Measurements from ENCODE around the gene PIGQ.

PIGQ gene

DNA sequence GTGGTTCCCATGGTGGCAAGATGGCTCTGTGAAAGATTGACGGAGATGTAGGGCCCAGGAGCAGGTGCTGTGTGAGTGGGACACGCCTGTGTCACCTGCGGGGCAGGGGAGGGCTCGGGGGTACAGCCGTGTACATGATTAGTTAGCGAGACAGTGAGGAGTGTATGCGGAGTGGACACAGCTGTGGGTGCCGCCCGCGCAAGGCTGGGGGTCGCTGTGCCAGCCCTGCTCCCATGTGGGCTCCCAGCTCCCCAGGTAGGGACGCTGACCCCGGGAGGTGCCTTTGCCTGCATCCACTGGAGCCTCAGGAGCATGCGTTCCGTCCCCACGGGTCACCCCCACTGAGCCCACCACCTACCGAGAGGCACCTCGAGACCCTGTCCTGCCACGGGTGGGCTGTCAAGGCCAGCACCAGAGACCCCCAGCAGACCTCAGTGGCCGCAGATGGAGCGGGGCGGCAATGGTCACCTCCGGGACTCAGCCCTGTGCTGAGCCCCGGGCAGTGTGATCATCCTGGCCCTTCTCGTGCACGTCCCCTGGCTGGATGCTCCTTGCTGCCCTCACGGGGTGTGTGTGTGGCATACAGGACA lies 34.8 kb upstream of the PIGQ start:
- DNase-seq: no peak

DNA sequence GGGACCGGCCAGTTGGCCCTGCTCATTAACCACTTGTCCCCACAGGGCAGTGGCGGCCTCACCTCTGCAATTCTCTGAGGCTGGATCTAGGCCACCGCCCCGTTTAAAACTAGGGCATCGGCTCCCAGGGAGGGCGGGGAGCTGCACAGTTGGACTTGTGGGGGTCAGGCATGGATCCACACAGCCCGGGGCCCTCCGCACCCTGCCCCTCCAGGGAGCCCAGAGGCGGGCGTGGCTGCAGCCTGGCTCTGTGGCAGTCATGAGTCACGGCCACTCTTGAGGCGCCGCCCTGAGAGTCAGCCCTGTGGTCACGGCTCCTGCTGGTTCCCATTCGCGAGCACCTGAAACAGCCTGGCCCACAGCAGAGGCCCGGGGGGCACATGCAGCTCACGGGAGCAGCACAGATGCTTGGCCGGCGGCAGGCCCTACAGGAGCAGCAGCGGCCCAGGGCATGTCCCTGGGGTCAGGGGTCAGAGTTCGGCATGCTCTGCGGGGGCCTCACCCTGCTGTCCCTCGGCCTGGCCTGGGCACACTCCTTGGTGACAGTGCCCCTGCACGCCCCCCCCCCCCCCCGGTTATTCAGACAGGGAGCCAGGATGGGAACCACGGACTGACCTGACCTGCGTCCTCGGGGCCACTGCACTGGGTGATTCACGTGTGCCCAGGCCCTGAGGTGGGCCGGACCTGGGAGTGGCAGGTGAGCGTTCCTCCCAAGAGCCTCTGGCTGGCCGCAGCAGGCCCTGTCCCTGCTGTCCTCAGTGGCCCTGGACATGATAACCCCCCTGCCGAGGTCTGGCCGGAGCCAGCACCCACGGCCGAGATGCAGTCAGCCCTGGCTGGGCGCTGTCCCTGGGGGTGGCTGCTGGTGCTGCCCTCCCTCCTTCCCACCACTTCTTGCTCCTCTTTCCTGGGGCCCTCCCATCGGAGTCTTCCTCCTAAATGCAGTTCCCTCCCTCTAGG lies 34.0 kb upstream of the PIGQ start:
- DNase-seq: no peak

DNA sequence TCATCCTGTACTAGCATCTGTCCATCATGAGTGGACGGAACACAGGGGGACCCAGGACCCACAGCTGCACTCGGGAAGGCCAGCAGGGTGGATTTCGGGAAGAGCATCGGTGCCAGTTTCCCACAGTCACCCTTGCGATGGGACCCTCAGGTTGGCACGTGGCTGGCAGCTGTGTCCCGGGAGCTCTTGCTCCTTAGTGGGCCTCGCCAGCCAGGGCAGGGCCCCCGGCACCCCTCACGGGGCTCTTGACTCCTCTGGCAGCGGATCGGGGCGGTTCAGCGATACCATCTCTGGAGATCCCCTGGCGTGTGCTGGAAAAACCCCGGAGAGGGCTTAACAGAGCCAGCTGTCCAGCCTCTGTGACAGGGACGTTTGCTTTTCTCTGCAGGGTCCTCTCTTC lies 33.0 kb upstream of the PIGQ start:
- DNase-seq: no peak

DNA sequence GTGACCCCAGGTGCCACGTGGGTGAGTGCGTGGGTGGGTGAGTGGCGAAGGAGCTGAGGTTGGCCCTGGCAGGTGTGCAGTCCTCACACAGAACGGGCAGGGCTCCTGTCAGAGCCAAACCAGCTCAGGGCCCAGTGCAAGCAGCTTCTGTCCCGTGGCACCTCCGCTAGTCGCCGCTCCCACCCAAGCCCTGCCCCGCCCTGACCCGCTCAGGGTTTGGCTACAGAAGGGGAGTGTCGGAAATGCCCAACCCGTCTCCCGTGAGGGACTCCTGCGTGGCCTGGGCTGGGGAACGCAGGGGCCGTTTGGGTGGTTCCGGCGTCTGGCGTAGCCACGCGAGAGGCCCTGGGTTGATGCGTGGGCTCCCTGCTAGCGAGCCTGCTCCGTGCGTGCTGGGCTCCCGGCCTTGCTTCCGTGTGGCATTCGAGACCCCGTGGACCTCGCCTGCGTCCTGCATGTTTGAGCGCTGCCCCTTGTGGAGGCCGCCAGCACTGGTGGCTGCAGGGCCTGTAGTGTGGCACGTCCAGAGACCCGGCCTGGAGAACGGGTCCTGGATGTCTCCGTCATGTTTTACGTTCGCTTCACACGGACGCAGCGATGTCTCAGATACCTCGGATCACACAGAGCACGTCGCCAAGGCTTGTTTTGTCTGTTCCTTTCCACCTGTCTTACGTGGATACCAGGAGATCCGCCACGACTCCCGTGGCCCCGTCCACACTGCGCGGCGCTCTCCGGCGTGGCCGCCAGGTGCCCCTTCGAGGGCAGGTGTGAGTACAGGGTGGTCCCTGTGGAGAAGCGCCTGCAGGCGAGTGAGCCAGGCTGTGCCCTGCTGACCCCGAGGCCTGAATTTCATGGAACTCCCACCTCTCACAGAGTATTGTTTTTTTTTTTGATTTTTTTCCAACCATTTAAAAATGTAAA lies 32.1 kb upstream of the PIGQ start:
- no peak for DNase-seq

DNA sequence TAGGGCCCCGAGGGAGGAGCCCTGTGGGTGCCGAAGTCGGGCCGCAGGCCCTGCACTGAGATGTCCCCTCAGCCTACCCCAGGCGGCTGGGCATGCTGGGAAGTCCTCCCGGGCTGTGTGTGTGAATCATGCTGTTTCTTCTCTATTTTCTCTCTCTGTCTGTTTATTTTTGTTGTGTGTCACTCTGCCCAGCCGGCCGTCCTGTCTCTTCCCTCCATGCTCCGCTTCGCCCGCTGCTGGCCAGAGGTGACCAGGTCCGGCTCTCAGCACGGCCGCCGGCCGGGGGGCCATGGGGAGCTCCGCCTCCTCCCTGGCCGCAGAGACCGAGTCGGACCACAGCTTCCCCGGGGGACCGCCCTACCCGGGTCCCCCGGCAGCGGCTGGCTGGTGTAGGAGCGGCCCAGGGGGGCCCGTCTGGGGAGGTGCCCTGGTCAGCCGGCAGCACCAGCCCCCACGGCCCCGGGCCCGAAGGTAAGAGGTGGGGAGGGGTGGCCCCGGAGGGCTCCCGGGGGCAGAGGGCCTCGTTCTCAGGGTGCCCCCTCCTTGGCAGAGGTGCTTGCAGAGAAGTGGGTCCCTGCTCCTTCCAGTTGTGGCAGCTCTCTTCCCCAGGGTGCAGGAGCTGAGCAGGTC lies 29.8 kb upstream of the PIGQ start:
- no peak for DNase-seq

DNA sequence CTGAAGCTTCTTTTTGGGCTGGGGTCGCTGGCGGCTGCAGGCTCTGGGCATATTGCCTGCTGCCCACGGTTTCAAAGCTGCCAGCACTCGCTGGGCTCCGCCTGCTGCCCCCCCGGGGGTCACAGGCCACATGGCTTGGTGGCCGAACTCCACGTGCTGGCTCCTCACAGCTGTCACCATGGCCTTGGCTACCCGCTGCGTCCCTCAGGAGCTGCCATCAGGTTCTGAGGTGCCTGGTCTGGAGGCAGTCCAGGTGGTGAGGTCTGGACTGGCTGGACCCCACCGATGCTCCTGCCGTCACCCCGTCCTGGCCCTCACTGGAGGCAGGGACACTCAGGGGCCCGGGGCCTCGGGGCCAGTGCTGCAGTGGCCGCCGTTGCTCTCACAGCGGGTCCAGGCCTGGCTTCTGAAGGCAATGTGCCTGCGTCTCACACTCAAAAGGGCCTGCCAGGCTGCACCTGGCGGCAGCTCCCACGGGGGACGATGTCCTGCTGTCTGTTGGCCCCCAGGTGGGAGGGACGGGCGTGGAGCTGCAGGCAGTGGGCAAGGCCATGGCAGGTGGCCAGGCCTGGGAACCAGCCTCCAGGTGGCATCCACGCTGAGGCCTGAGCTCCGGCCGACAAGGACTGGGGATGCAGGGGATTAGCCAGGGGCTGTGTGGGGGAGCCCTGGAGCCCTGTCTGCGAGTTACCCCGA lies 29.0 kb upstream of the PIGQ start:
- no peak for DNase-seq

DNA sequence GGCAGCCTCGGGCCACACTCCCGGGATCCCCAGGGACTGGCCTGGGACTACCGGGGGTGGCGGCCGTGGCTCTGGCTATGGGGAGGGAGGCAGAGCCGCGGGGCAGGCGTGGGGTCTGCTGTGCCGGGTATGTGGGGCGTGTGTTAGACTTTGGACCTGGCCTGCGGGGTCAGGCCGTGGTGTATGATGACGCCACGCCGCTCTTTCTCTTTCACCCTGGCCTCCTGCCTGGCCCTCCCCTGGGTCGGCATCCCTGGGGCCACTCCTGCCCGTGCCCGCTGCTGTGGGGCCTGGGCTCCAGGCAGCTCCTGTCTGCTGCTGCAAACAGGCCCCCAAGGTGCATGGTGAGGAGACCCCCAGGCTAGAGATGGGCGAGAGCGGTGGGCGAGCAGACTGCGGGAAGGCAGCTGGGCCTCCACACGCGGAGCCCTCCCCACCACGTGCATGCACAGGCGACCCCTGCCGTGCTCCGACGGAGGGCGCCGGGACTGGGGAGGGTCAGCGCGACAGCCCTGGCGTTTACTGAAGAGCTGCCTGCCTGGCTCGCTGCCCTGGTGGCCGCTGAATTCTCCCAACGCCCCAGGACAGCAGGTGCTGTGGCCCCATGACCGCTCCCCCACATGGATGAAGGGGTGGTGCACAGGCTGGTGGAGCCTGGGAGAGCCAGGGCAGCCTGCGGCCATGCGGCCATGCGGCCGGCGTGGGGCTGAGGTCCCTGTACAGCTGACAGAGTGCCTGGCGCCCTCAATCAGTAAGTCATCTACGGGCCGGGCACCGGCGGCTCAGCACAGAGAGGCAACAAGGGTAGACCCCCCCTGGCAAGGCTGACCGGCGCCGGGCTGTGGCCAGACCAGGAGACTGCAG lies 26.2 kb upstream of the PIGQ start:
- no peak for DNase-seq

DNA sequence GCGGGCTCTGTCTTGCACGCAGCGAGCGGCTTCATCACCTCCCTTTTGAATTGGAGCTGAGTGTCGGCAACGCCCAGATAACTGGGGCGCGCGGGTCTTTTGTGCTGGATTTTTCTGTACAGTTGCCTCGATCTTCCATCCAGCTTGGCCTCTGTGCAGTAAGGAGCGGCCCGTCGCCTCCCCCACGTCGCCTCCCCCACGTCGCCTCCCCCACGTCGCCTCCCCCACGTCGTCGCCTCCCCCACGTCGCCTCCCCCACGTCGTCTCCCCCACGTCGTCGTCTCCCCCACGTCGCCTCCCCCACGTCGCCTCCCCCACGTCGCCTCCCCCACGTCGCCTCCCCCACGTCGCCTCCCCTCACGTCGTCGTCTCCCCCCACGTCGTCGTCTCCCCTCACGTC lies 25.3 kb upstream of the PIGQ start:
- no peak for DNase-seq

DNA sequence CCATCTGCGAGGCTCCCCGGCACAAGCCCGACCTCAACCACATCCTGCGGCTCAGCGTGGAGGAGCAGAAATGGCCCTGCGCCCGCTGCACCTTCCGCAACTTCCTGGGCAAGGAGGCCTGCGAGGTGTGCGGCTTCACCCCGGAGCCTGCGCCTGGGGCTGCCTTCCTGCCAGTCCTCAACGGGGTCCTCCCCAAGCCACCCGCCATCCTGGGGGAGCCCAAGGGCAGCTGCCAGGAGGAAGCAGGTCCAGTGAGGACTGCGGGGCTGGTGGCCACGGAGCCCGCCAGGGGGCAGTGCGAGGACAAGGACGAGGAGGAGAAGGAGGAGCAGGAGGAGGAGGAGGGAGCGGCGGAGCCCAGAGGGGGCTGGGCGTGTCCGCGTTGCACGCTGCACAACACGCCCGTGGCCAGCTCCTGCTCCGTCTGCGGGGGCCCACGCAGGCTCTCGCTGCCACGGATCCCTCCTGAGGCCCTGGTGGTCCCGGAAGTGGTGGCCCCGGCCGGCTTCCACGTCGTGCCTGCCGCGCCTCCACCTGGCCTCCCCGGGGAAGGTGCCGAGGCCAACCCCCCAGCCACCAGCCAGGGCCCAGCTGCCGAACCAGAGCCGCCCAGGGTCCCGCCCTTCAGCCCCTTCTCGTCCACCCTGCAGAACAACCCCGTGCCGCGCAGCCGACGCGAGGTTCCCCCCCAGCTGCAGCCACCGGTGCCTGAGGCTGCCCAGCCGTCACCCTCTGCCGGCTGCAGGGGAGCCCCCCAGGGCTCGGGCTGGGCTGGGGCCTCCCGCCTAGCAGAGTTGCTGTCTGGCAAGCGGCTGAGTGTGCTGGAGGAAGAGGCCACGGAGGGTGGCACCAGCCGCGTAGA lies 22.6 kb upstream of the PIGQ start:
- peak; percentile 51 to 56 for DNase-seq

DNA sequence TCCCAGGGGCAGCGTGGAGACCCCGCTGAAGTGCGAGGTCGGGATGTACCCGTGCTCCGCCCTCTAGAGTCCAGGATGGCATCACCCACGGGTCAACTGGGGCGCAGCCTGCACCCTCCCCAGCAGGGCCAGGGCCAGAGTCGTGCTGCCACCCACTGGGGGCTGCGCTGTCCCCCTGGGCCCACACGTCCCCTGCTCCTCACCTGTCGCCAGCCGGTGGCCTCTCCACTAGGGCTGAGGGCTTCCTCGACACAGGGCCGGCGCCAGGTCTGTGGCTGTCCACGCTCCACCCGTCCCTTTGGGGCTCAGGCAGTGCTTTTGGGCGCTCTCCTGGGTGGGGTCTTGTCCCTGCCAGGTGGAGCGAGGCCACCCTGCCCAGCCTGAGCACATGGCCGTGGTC lies 21.2 kb upstream of the PIGQ start:
- no peak for DNase-seq

DNA sequence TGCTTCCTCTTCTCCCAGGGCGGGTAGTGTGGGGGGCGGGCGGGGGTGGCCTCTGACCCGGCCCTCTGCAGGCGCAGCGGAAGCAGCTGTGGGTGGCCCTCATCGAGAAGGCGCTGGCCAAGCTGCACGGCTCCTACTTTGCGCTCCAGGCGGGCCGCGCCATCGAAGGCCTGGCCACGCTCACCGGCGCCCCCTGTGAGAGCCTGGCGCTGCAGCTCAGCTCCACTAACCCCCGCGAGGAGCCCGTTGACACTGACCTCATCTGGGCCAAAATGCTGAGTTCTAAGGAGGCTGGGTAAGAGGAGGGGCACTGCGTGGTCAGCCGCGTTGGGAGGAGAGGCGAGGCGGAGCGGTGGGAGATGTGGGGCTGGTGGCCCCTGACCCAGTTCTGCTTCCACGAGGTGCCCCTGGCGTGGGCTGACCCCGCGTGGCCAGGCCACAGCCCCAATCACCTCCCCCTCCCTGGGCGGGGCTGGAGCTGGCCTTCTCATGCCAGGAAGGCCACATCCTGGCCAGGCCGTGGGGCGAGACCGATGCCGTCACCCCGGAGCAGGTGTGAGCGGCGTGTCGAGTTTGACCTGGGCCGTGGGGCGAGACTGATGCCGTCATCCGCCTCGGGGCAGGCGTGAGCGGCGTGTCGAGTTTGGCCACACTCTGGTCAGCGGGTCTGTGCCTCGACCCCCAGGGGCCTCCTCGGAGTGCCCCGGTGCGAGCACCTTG lies 20.1 kb upstream of the PIGQ start:
- no peak for DNase-seq

DNA sequence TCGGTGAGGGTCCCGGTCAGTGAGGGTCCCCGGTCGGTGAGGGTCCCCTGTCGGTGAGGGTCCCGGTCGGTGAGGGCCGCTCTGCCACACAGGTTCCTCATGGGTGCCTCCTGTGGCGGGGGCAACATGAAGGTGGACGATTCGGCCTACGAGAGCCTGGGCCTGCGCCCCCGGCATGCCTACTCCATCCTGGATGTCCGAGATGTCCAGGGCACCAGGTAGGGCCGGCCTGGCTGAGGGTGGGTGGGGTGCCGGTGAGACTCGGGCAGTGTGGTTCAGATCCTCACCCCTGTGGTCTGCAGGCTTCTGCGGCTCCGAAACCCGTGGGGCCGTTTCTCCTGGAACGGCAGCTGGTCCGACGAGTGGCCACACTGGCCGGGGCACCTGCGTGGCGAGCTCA lies 18.6 kb upstream of the PIGQ start:
- no peak for DNase-seq

DNA sequence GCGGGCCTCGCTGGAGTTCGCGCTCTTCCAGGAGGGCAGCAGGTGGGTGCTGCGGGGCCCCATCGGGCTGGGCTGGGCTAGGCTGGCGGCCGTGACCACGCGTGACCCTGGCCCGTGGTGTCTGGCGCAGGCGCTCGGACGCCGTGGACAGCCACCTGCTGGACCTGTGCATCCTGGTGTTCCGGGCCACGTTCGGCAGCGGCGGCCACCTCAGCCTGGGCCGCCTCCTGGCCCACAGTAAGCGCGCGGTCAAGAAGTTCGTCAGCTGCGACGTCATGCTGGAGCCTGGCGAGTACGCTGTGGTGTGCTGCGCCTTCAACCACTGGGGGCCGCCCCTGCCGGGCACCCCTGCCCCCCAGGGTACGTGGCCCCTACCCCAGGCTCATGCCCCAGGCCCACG lies 17.6 kb upstream of the PIGQ start:
- DNase-seq: no peak

DNA sequence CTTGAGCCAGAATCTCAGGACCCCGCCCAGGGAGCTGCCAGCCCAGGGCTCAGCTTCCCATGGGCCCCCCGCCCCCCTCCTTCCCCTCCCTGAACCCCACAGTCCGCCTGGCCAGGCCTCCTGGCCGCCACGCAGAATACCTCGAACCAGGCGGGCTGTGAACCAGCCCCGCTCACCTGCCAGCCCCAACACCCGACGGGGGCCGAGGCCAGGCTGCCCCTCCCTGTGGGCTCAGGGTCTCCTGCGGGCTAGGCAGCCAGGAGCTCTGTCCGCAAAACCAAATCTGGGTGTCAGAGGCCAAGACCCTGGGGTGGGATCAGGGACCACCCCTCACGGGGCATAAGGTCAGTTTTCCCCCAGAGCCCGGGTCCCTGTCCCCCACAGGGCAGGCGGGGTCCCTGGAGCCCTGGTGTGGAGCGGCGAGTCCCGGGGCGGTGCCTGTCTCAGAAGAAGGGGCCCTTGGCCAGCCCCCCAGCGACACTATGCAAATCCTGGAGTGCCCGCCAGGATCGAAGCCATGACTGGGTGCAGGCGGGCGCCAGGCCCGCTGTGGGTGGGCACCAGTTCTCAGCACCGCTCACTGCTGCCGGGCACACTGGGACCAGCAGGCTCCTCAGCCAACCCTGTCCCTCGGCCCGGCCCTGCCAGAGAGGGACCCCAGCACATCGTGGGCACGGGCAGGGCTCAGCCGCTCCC lies 16.0 kb upstream of the PIGQ start:
- no peak for DNase-seq

DNA sequence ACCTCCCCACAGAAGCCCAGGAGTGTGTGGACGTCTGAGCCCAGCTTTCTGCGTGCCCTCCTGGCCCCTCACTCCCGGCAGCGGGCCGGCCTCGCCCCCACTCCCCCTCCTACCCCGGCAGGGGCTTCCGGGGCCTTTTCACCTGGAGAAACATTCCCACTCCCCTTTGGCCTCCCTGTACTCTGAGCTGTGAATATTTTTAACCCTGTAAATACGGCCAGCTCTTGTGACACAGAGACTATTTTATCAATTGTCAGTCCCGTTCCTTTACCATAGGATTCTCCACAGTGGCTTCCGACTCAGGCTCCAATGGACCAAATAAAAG lies 15.5 kb upstream of the PIGQ start:
- no peak for DNase-seq

DNA sequence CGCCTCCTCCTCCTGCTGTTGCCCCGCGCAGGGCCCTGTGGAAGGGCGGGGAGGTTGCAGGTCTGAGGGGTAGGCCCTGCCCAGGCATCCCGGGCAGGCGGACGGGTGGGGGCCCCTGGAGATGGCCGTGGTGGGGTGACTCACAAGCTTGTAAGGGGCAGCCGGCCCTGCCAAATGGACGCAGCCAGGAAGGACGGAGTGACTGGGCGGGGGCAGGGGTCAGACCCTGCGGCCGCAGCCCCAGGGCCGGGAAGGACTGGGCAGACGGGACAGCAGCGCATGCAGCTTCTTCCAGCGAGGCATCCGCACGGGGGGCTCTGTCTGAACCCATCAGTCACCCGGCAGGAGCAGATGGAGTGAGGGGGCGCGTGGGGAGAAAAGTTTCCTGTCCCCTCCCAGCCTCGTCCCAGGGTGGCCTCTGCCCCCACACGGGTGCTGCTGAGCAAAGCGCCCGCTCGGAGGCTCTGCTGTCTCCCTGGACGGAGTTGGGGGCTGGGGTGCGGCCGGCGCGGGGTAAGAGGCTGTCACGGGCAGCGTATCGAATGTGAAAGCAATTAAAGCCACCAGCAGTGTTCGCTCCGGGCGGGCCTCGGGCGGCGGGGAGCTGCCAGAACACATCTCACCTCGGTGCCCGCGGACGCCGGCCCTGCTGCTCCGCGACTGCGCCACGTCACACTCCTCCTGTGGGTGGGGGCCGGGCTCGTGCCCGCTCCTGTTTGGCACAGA lies 15.0 kb upstream of the PIGQ start:
- no peak for DNase-seq

DNA sequence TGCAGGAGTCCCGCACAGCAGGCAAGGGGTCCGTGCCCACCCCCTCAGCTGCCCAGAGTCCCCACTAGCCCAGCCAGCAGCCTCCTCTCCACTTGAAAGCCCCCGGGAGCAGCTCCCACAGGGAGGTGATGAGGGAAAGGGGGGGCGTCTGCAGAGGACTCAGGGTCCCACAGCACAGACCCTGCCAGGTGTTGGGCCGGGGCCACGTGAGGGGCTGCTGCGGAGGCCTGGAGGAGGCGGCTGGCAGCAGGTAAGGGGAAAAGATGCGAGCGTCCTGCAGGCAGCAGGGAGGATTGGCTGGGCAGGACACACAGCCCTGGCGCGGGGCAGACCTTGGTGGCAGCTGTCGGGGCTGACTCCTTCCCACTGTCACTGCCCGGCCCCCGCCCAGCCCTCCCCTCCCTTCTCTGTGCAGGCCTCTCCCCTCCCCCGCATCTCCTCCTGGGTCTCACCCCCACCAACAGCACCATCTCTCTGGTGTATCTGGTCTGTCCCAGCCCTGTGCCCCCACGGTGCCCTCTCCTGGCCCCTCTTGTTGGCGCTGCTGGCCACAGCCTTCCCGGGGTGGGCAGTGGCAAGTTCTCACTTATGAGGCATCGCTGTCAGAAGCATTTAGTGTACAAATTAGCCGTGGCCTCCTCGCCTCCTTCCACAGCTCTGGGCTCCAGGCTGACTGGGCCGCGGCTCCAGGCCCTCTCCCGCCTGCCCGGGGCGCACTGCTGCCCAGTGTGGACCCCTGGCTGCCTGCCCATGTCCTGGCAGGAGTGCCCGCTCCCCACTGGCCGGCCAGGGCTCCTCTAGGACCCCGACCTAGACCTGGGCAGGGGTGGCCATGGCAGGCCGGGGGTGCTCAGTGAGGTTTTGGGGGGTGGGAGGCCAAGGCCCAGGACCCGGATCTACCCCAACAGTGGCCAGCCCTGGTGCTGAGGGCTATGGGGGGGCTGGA lies 14.0 kb upstream of the PIGQ start:
- DNase-seq: no peak
